ENCODE results near the gene NECAB2. TPM values are rescaled to one million over a fixed set of nuclear protein-coding genes. Genes with fewer than 3 reads are reported as not detected.

The NECAB2 gene
- total and polyA plus RNA-seq, 2 of the 8 experiments (the other 6 are each of a cell fraction or from before 2014, with no cell fraction given), result 3.6 to 4.2 TPM

- H3K79me1 ChIP-seq (ENCODE audit: low read depth, low read length), result no peaks in the 10 kb centered on the region
- H4K5ac ChIP-seq (ENCODE audit: insufficient read length, low read depth, low read length), result no peak overlapping the region
- H2BK20ac ChIP-seq (ENCODE audit: low read length), result no peak overlapping the region
- WGBS, 2 experiments (ENCODE audit: extremely low coverage in 1 of 2, insufficient coverage in 1 of 2, insufficient read length in 1 of 2, insufficient replicate concordance in 2 of 2, low coverage in 1 of 2, low lambda C conversion rate in 2 of 2, missing lambda C conversion rate in 1 of 2), result 95% methylated on average over 11 of the region's 11 CpGs; no CpG with 5 or more reads in 1 of the 2 experiments
- H3K56ac ChIP-seq (replicated peaks; ENCODE audit: insufficient read length, low read depth, low read length), result no peak overlapping the region
- TF ChIP-seq POU5F1 (IDR thresholded peaks at IDR 0.05; ENCODE audit: low read depth, low read length) (no peak), CTCF (IDR thresholded peaks at IDR 0.05; ENCODE audit: control extremely low read depth in 1 of 3, insufficient read depth in 1 of 3, low read depth in 1 of 3, low read length in 3 of 3) (peak in 2 of 3 experiments; percentile 6 to 9; a peak in 2 of 4 replicates)
- POLR2A ChIA-PET (ENCODE audit: partially characterized antibody), result interaction anchor here (0.7 to 1.5 kb wide), 3 partner anchors 10 to 105 kb away, joined by 3 read pairs; no protein-coding TSS in a partner anchor
- no peak overlapping the region for H3K4ac ChIP-seq (replicated peaks; ENCODE audit: insufficient read length, low read depth, low read length)
- H3K27ac ChIP-seq (ENCODE audit: low read depth, low read length), result no peak overlapping the region
- no peak overlapping the region for H3K14ac ChIP-seq (ENCODE audit: insufficient read length)
- H2AK5ac ChIP-seq (ENCODE audit: low read depth, low read length), result no peak overlapping the region
- no peak overlapping the region for H4K91ac ChIP-seq (replicated peaks; ENCODE audit: insufficient read length, low read length)
- no peak overlapping the region for H4K8ac ChIP-seq (ENCODE audit: extremely low read depth, insufficient read depth, low read length)
- peaks cover 0 to 3% (median 0%) of the 10 kb centered on the region in 4 experiments; a peak in 3 of 7 replicates for H3K4me1 ChIP-seq (replicated peaks in 1 of 4; ENCODE audit: control insufficient read depth in 3 of 4, insufficient read depth in 4 of 4, low read length in 3 of 4)
- FAIRE-seq, result no peak
- H3K23ac ChIP-seq (ENCODE audit: insufficient read length), result no peak overlapping the region
- no peak overlapping the region for H3K9ac ChIP-seq (replicated peaks in 1 of 4; ENCODE audit: extremely low read depth in 1 of 4, low read depth in 3 of 4, low read length in 3 of 4)
- CTCF ChIA-PET (ENCODE audit: partially characterized antibody), result interaction anchor here (0.8 to 1.6 kb wide), 4 partner anchors 19 to 112 kb away, joined by 3 to 6 read pairs (median 3); no protein-coding TSS in a partner anchor
- H3K18ac ChIP-seq (ENCODE audit: extremely low read depth, low read length), result no peak overlapping the region
- H3K9me3 ChIP-seq (ENCODE audit: insufficient read depth in 2 of 2, low read depth in 1 of 2, low read length in 1 of 2), result no peaks in the 10 kb centered on the region
- no peaks in the 10 kb centered on the region; a peak in 1 of 7 replicates for H3K27me3 ChIP-seq (replicated peaks in 1 of 4; ENCODE audit: control insufficient read depth in 3 of 4, extremely low read depth in 1 of 4, insufficient read depth in 3 of 4, low read length in 3 of 4)
- no peak overlapping the region for H2BK5ac ChIP-seq (ENCODE audit: low read depth, low read length)
- H2BK12ac ChIP-seq (ENCODE audit: low read depth, low read length), result 0 out of 2 replicates have a peak overlapping the region, but pooled peaks have one; percentile 39
- H2BK120ac ChIP-seq (replicated peaks; ENCODE audit: low read depth, low read length), result no peak overlapping the region
- no peak overlapping the region for H3K4me3 ChIP-seq (ENCODE audit: extremely low read depth in 1 of 4, insufficient read depth in 2 of 4, low read depth in 3 of 4, low read length in 4 of 4)
- no peaks in the 10 kb centered on the region for H4K20me1 ChIP-seq (replicated peaks in 1 of 2; ENCODE audit: control insufficient read depth in 1 of 2, insufficient read depth in 2 of 2, low read length in 2 of 2)
- H3K79me2 ChIP-seq (ENCODE audit: control insufficient read depth in 1 of 2, insufficient read depth in 2 of 2, low read length in 2 of 2), result no peaks in the 10 kb centered on the region
- H2BK15ac ChIP-seq (ENCODE audit: low read length), result no peak overlapping the region
- no peak overlapping the region for H3K4me2 ChIP-seq (ENCODE audit: insufficient read depth in 1 of 2, low read depth in 2 of 2, low read length in 2 of 2)
- no peak overlapping the region for H2AFZ ChIP-seq (ENCODE audit: low read length)
- no peak for DNase-seq (ENCODE audit: low read depth in 1 of 2, low spot score in 2 of 2)
- no peaks in the 10 kb centered on the region for H3K36me3 ChIP-seq (ENCODE audit: control insufficient read depth in 2 of 4, insufficient read depth in 4 of 4, low read length in 3 of 4)
- no peaks in the 10 kb centered on the region for H3K23me2 ChIP-seq (ENCODE audit: low read depth, low read length)
Observed at GRCh38 chr16:83932304-83932703, 35.7 kb upstream of the NECAB2 start.
